ENCODE data around the gene GNAS.

DNA sequence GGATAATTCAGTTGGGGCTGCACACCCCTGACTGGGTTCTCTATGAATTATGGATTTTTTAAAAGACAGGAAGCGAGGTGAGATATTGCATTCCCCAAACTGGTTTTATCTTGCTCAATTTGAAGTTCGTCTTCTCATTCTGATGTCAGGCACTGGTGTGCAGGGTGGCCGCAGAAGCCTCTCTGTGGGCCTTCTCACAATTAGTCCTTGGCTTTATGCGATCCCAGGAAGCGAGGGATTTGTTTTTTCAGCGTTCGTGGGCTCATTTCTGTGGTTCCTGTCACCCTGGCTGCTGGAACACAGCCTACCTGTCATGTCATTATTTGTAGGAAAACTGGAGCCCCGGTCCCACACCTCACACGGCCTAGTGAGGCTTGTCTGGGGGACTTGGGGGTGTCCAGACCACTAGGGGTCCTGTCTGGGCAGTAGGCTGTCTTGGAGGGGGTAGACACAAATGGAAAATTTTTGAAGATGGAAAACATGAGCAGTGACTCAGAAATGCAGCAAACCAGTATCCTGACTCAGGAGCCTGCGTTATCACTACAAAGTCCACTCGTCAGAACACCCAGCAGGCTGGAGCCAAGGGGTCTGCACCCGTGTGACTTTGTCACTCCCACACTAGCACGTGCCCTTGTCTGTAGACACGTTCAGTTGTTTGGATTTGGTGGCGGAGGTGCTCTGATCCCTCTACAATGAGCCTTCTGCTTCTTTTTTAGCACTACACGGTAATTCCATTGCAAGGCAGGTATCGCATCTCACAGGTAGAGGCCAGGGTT lies 44.1 kb upstream of the GNAS start:
- no peak for TF ChIP-seq CTCF (IDR thresholded peaks at IDR 0.05; ENCODE audit: low read depth, low read length, poor library complexity, severe bottlenecking)
- no peak for TF ChIP-seq EZH2phosphoT487 (IDR thresholded peaks at IDR 0.05; ENCODE audit: borderline replicate concordance, low read length)

Data from DOHH2 (cell line).